DMS53 treated with DMSO at 0.1 percent for 48 hours (cell line): ENCODE measurements around the gene MAGED1.
"Not testable (repeated sequence)": the region's sequence is repeated elsewhere in the genome, so short reads cannot be mapped to it uniquely, and the experiment has no call there.

ENCODE experiments used
- DNase-seq: peaks from one replicate; lab custom pipeline; 2025; ENCODE audit not compliant: unreplicated experiment; lab: John Stamatoyannopoulos, UW

MAGED1 gene

GRCh38 chrX:51894697-51895336 lies 1.4 kb downstream of the MAGED1 start:
- DNase-seq = no peak

- no peak for DNase-seq
Measured at GRCh38 chrX:51896626-51897025, 3.2 kb downstream of the MAGED1 start.

- no peak for DNase-seq
Measured at GRCh38 chrX:51899741-51900140, 6.3 kb downstream of the MAGED1 start.

- no peak for DNase-seq
Measured at GRCh38 chrX:51902510-51903050, 9.2 kb downstream of the MAGED1 start.

- DNase-seq = not testable (repeated sequence)
Measured at GRCh38 chrX:51905152-51905551, 11.7 kb downstream of the MAGED1 start.

GRCh38 chrX:51905711-51906110 lies 12.3 kb downstream of the MAGED1 start:
- no peak for DNase-seq

GRCh38 chrX:51917604-51918003 lies 24.2 kb downstream of the MAGED1 start:
- no peak for DNase-seq

GRCh38 chrX:51922561-51922960 lies 29.1 kb downstream of the MAGED1 start:
- DNase-seq = no peak

GRCh38 chrX:51931566-51932150 lies 38.2 kb downstream of the MAGED1 start:
- DNase-seq = no peak
